NCI-H1694 (cell line): ENCODE measurements around the gene CENPM.

Source experiments
- DNase-seq: peaks from one replicate; lab custom pipeline; 2025; lab: John Stamatoyannopoulos, UW

The CENPM gene

GRCh38 chr22:41913842-41914534 lies 33.0 kb downstream of the CENPM start:
- DNase-seq = no peak

GRCh38 chr22:41913040-41913719 lies 33.8 kb downstream of the CENPM start:
- DNase-seq = no peak

DNA sequence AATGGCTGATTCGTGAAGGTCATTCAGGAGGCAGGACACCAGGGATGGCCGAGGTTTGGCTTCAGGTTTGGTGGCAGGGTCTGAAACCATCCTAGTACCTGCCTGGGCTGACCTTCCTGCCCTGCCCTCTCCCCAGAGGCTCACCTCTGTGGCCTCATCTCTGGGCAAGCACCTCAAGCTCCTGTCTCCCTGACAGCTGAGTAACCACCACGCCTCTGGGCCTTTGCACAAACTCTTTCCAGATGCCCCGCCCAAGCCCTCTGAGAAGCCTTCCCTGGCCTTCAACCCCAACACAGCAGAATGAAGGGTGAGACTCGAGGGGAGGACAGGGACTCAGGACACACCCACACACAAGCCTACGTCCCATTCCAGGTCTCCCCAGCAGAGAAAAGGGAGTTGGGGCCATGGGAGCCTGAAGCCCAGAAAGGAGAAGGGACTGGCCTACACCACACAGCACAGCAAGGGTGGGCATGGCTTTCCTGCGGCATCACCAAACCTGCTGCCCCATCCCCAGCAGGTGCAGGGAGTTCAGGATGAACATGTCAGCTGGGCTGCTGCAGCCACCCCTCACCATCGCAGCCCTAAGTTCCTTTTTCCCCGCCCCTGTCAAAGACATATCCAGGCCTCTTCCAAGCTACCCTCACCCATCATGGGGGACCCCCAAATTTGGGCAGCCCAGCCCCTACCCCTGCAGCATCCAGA lies 34.5 kb downstream of the CENPM start:
- DNase-seq = no peak

GRCh38 chr22:41911001-41911611 lies 35.8 kb downstream of the CENPM start:
- DNase-seq = no peak

DNA sequence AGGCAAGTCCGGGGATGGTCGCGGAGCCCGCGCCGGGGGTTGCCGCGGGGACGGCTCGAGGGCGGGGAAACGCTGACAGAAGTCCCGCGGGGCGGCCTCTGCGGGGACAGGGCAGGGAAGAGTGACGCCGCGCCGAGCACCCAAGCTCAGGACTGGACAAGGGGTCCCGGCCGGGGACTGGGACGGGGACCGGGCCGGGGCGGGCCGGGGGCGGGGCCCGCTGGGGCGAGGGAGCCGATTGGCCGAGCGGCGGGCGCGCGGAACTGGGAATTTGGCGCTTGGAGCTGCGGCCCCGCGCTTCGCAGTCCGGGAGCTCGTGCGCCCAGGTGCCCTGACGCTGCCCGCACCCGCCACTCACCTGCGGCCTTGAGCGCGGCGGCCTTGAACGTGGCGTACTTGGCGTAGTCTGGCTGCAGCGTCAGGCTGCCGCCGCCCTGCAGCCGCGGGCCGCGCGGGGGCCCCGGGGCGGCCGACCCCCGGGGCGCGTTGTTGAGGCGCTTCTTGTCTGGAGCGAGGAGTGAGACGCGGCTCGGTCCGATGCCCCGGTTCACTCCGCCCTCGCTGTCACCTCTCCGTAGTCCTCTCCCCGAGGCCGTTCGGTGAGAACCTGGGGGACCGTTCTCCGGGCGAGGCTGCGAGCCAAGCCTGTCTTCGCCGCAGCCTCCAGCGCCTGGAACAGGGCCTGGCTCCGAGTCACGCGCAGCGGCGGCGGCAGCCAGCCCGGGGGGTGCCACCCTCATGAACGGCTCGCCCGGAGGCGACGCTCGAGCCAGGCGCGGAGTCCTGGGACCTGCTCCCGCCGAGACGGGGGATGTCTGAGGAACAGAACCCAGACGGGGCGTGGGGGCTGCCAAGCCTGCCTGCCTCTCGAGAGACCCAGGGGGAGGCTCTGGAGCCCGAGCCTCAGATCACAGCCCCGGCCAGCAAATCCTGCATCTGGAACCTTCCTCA lies 36.6 kb downstream of the CENPM start:
- DNase-seq = no peak

- no peak for DNase-seq
Observed at GRCh38 chr22:41909310-41910049, 37.5 kb downstream of the CENPM start.

- no peak for DNase-seq
Observed at GRCh38 chr22:41908411-41909309, 38.3 kb downstream of the CENPM start.

DNA sequence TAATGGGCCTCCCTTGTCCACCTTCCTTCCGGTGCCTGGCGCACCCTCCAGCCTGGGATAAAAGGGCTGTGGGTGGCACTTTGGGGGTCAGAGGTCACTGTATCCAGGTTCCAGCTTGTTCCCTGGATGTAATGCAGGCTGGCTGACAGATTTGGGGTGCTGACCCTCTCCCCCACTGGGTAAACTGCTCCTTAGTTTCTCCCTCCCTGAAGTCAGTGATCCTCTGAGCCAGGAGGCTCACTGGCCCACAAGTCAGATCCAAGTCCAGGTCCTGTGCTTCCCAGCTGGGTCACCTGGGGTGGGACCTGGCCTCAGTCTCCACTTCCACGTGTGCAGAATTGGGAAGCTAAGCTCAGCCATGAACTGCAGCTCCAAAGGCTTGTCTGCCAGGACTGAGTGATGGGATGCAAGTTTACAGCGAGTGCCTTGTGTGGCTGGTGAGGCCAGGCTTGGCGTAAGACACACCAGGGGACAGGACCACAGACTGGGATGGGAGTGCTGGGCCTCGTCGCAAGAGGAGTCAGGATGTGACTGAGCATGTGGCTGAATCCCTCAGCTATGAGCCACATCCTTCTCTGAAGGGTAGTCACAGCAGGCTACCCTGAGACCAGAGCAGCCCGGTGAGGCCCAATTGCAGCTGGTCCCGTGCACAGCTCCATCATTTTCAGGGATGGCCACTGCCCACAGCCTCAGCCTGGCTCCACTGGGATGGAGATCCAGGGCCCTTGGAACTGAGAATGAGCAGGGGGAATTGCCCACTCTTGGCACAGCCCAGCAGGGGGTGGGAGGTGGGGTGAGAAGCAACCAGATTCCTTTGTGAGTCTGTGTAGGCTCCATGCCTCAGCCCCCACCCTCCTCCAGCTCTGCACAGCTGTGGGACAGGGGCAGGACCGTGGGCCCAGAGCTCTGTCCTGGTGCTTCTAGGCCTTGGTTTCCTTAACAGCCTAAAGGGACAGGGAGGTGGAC lies 39.2 kb downstream of the CENPM start:
- no peak for DNase-seq

DNA sequence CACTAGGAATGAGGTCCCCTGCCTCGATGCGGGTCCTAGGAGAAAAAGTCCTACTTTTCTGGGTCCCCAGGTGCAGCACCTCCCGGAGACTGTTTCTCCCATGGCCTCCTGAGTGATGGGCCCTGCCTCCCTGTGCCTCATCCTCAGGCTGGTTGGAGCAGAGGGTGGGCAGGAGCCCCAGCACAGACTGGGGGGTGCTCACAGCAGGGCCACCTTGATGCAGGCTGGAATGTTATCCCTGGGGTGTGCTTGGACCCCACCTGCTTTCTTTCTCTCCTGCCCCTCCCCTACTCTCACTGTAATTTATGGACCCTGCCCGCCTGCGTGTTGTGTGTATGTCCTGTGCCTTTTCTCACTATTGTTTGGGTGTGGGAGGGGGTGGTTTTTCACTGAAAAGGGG lies 40.1 kb downstream of the CENPM start:
- DNase-seq = no peak

- no peak for DNase-seq
Observed at GRCh38 chr22:41905411-41906202, 41.3 kb downstream of the CENPM start.

DNA sequence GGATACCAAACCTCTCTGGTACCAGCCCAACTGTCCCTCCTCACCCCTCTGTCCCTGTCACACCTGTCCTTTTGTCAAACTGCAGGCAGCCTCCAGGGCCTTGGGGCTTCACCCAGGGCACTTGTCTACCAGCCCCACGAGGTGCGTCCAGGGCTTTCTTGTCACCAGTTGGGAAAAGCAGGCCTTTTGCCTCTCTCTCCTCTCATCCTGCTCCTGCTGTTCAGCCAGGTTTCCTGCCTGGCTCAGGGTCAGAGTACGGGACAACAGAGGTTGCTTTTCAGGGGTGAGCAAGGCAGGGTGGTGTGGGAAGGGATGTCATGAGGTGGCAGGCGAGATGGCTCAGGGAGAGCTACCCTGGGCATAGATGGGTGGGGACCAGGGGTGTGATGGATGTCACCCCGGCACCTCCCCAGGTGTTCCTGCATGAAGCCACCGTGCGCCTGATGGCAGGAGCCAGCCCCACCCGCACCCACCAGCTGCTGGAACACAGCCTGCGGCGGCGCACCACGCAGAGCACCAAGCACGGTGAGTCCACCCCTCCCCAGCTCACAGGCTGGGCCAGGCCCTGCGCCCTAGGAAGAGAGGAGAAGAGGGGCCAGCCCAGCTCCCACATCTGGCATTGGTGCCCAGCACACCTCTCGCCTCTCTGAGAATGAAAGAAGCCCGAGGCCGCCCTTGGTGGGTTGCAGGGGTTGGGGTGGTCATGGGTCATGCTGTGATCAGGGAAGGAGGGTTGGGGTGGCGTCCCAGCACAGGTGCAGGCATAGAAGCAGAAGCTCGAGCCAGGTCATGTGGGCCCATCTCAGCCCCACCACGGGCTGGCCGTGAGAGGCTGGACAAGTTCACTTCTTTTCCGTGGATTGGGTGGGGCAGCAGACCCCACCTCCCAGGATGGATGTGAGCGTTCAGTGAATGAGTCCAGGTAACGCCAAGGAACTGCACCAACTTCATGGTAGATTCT lies 42.2 kb downstream of the CENPM start:
- DNase-seq = no peak

GRCh38 chr22:41902932-41903421 lies 44.0 kb downstream of the CENPM start:
- DNase-seq = no peak

GRCh38 chr22:41902016-41902415 lies 44.9 kb downstream of the CENPM start:
- no peak for DNase-seq

DNA sequence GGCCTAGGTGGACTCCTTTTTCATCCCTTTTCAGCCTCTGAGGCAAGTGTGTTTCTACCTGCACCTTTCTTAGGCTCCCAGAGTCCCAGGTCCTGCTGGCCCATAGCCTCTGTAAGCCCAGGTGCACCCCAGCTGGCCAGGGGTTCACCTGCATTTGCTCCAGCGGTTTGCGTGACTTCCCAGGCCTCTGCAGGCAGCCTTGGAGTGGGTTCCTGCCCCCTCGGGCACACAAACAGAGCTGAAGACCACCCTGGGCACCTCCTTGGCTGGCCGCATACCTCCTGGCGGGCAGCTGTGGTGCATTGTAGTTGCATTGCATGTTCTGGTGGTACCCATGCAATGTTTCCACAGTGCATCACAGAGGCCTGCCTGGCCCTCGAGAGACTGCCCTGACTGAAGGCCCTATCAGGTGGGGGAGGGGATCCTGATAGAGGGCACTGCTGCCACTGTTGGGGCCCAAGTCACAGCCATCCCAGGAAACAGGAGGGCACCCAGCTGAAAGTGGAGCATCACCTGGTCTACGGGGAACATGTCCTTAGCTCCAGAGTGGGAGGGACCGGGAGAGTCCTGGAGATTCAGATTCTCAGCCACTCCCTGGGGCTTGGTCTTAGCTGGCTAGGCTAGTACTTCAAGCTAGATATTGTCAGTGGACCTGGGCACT lies 46.2 kb downstream of the CENPM start:
- no peak for DNase-seq

- DNase-seq = no peak
Observed at GRCh38 chr22:41899992-41900651, 46.8 kb downstream of the CENPM start.
